H1 (cell line): ENCODE results near the gene GREM2.
A peak's percentile ranks its signal among the peaks of the same experiment; 100 is the strongest.

Source experiments
- BACH1 ChIP-seq: IDR thresholded peaks from 2 replicates; pipeline ENCODE4 v1.6.1; 2012; ENCODE audit warnings: low read length, improper control_type of control experiment
- BRCA1 ChIP-seq: IDR thresholded peaks from 2 replicates; pipeline ENCODE4 v1.6.1; 2012; ENCODE audit warnings: low read depth, low read length, improper control_type of control experiment
- CREB1 ChIP-seq: IDR thresholded peaks from 2 replicates; pipeline ENCODE4 v1.6.1; 2012; ENCODE audit warnings: inconsistent platforms
- CTCF ChIP-seq, 3 experiments: IDR thresholded peaks; 1 replicate in 2 of 3; 2 replicates in 1 of 3; pipeline versions ENCODE4 v1.5.1 to v1.6.1; 2011; ENCODE audit warnings: low read length in 3 of 3, mild to moderate bottlenecking in 3 of 3, inconsistent platforms in 2 of 3, low read depth in 1 of 3, moderate library complexity in 1 of 3; ENCODE audit not compliant: insufficient read depth in 1 of 3; ENCODE audit errors: control extremely low read depth in 1 of 3
- EZH2 ChIP-seq: fragments of 200-600 bp; sonication (generic); IDR thresholded peaks from 2 replicates; pipeline ENCODE4 v1.7.1; 2012; ENCODE audit warnings: low read depth, mild to moderate bottlenecking, moderate library complexity, low read length, inconsistent platforms; ENCODE audit not compliant: severe bottlenecking
- POLR2AphosphoS5 ChIP-seq: IDR thresholded peaks from 2 replicates; pipeline ENCODE4 v1.6.1; 2011; ENCODE audit warnings: low read depth, low read length
- RAD21 ChIP-seq, 2 experiments: IDR thresholded peaks in 1 of 2; conservative IDR thresholded peaks in 1 of 2; 2 replicates each; pipeline ENCODE4 v1.6.1; 2011; ENCODE audit warnings: low read depth in 2 of 2, low read length in 2 of 2, improper control_type of control experiment in 1 of 2, inconsistent platforms in 1 of 2, mild to moderate bottlenecking in 1 of 2, moderate library complexity in 1 of 2
- SP4 ChIP-seq: IDR thresholded peaks from 2 replicates; pipeline ENCODE4 v1.6.1; 2012; ENCODE audit warnings: low read length, inconsistent platforms
- SUZ12 ChIP-seq: fragments of 200-600 bp; sonication (generic); IDR thresholded peaks from 2 replicates; pipeline ENCODE4 v1.6.1; 2012; ENCODE audit warnings: mild to moderate bottlenecking, inconsistent platforms, low read length, moderate library complexity, mixed read lengths
- TAF1 ChIP-seq: IDR thresholded peaks from 2 replicates; pipeline ENCODE4 v1.6.1; 2011; ENCODE audit warnings: mild to moderate bottlenecking, low read depth, low read length
- ZNF274 ChIP-seq: IDR thresholded peaks from 2 replicates; pipeline ENCODE4 v1.7.0; 2012; ENCODE audit warnings: low read length, borderline replicate concordance; ENCODE audit errors: extremely low read depth

GRCh38 chr1:240455228-240455821 is 156.6 kb downstream of the GREM2 start:
- TF ChIP-seq BRCA1 = no peak
- TF ChIP-seq POLR2AphosphoS5 = no peak
- peak in 2 of 3 experiments; percentile 69 to 71; a peak in 3 of 4 replicates for TF ChIP-seq CTCF (IDR thresholded peaks at IDR 0.05; ENCODE audit: control extremely low read depth in 1 of 3, insufficient read depth in 1 of 3, low read depth in 1 of 3, low read length in 3 of 3)
- TF ChIP-seq TAF1 = no peak
- TF ChIP-seq EZH2 = no peak
- TF ChIP-seq CREB1 = no peak
- TF ChIP-seq ZNF274 = no peak
- no peak for TF ChIP-seq SP4
- no peak for TF ChIP-seq BACH1
- no peak for TF ChIP-seq SUZ12
- peak; percentile 77 to 79 for TF ChIP-seq RAD21 (IDR thresholded peaks at IDR 0.05 in 1 of 2, conservative IDR thresholded peaks at IDR 0.05 in 1 of 2; ENCODE audit: low read depth in 2 of 2, low read length in 2 of 2)
